COLO829 (cell line): ENCODE data around the gene STK32B.
"Not testable (repeated sequence)": the region's sequence is repeated elsewhere in the genome, so short reads cannot be mapped to it uniquely, and the experiment has no call there.

Source experiments
- DNase-seq: peaks from one replicate; pipeline ENCODE4 v3.0.0; 2012; ENCODE audit warnings: low spot score

The STK32B gene

GRCh38 chr4:5209862-5210261 is 158.6 kb downstream of the STK32B start:
- DNase-seq: no peak

GRCh38 chr4:5211282-5211839 is 160.1 kb downstream of the STK32B start:
- DNase-seq: no peak

DNA sequence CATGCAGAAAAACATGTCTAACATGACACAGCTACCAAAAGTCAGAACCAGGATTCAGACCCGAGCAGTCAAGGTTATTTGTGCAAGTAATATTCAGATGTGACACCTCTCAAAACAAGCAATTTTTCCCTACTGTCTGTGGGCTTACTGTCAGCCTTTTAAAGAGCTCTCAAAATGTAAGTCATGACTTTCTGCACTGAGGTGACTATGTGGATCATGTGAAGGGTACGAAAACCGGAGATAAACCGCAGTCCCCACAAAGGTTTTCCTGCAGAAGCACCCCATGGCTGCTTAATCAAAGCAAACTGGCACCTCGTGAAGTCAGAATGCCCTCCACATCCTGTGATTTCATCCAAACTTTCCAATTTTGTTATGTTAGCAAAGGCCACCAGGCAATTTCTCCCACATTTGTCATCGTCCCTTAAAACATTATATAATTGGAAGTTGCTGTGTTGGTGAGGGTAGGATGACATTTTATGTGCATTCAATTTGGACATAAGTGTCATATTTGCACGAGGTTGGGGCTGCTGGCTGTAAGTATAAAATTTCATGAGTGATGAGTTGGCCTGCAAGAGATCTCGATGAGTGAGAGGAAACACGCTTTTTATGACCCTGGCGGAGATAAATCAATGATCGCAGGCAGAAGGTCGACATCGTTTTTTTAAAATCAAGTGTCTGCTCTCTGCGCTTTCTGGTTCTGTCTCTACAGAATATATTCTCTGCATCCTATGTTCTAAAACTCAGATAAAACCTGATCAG is 161.2 kb downstream of the STK32B start:
- no peak for DNase-seq

DNA sequence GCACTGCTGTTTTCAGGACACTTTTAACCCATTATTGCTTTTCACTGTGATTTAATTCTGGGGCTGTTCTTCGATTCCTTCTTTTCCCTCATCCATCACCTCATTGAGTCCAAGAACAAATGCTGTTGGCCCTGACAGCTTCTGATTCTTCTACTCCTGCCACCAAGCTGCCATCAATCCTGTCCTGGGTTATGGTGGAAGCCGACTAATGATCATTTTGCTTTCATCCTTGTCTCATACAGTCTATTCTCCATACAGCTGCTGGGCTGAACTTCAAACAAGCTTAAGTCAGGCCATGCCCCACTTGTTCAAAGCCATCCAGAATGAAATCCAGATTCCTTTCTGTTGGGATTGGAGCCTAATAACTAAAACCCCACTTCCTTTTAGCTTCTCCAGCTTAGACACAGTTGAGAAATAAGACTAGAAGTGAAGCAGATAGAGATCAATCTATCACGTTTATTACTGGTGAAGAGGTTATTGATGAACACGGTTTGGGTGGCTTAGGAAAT is 161.9 kb downstream of the STK32B start:
- no peak for DNase-seq

GRCh38 chr4:5215321-5215720 is 164.0 kb downstream of the STK32B start:
- peak; percentile 64 for DNase-seq

GRCh38 chr4:5217421-5217820 is 166.1 kb downstream of the STK32B start:
- no peak for DNase-seq

DNA sequence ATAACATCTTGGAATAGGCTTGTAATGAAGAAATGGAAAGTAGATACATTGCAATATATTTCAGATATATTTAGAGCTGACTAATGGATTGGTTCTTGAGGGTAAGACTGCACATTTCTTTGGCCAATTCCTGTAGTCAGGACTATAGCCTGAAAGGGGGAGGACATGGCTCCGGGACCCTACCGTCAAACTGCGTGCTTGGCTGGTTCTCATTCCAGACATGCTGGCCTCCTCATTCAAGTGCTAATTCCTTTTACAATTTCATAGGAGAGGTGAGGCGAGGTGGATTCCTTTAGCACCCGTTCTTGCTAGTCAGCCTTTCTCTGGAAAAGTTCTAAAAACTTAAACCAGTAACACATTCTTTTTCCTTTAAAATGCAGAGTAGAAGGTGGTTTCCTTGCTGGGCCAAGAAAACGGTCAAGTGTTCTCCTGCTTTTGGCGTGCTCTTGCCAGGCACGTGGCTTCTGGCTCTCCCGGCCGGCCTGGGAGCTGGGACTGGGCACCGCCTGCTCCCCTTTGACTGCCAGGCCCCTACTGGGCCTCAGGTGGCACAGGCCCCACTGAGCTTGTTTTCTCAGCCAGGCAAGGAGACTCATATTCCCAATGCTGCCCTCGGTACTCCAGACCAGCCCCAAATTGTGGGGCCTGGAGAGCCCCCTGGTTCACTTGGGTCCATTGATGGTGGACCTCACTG is 167.2 kb downstream of the STK32B start:
- DNase-seq: no peak

- DNase-seq: no peak
Observed at GRCh38 chr4:5220028-5220427, 168.7 kb downstream of the STK32B start.

DNA sequence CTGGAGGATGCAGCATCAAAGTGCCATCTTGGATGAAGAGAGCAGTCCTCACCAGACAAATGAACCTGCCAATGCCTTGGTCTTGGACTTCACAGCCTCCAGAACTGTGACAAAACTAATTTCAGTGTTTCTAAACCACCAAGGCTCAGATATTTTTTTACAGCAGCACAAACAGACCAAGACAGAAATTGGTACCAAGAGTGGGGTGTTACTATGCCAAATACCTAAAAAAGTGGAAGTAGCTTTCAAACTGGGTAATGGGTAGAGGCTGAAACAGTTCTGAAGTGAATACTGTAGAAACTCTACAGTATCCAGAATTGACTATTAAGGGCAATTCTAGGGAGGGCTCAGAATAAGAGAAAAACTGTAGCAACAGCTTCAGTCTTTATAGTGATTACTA is 170.8 kb downstream of the STK32B start:
- DNase-seq: no peak

- no peak for DNase-seq
Observed at GRCh38 chr4:5222951-5223350, 171.7 kb downstream of the STK32B start.

DNA sequence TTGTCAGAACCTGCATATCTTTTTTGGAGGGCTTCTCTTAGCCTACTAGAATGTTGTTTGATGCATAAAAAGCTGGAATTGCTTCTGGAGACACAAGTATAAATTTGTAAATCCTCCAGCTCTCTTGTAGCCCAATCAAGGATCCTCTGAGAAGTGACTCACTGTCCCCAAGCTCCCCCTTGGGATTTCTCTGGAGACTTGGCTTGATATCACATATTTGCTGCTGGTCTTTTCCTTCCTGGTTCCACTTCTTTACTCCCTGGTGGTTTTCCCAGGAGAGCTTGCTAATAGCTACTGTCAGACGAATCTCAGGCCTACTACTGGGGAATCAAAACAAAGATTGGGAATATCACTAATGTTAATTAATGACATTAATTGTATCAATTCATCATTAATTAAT is 173.1 kb downstream of the STK32B start:
- DNase-seq: peak; percentile 4

DNA sequence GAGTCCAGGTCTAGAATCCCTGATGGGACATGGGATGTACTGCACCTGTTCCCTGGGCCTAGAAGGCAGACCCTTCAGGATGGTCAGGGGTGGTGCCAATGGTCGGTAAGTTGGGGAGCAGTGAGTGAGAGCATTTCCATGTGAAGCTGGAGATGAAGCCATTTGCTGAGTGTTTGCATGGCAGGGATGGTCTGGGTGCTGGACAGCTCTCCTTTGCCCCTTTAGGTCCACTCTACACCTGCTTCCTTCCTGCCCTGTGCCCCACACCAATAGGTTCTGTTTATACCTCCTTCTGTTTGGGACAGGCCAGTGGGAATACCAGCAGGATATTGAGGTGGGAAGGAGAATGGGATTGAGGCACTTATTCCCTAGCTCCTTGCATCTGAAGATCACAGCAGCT is 181.3 kb downstream of the STK32B start:
- DNase-seq: no peak

GRCh38 chr4:5237086-5237660 is 185.9 kb downstream of the STK32B start:
- DNase-seq: no peak

DNA sequence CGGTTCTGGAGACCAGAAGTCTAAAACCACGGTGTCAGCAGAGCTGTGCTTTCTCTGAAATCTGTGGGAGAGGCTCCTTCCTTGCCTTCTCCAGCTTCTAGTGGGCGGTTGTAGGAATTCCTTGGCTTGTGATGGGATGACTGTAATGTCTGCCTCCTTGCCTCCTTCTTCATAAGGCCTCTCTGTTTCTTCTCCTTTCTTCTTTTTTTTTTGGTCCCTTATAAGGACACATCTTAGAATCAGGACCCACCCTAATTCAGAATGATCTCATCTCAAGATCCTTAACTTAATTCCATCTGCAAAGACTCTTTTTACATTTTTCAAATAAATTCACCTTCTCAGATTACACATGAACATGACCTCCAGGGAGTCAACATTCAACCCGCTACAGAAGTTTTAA is 186.9 kb downstream of the STK32B start:
- DNase-seq: peak; percentile 43

GRCh38 chr4:5247061-5247460 is 195.8 kb downstream of the STK32B start:
- not testable (repeated sequence) for DNase-seq

- DNase-seq: no peak
Observed at GRCh38 chr4:5247735-5248134, 196.5 kb downstream of the STK32B start.

DNA sequence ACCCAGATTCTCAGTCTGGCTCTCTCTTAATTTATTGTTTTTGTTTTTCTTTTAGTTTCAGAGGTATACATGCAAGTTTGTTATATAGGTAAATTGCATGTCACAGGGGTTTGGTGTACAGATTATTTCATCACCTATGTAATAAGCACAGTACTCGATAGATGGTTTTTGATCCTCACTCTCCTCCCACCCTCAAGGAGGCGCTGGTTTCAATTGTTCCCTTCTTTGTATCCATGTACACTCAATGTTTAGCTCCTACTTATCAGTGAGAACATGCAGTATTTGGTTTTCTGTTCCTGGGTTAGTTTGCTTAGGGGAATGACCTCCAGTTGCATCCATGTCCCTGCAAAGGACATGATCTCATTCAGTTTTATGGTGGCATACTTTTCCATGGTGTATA is 198.4 kb downstream of the STK32B start:
- DNase-seq: no peak

- DNase-seq: not testable (repeated sequence)
Observed at GRCh38 chr4:5250536-5250935, 199.3 kb downstream of the STK32B start.

GRCh38 chr4:5256421-5256820 is 205.1 kb downstream of the STK32B start:
- DNase-seq: no peak

- no peak for DNase-seq
Observed at GRCh38 chr4:5257086-5257485, 205.8 kb downstream of the STK32B start.

DNA sequence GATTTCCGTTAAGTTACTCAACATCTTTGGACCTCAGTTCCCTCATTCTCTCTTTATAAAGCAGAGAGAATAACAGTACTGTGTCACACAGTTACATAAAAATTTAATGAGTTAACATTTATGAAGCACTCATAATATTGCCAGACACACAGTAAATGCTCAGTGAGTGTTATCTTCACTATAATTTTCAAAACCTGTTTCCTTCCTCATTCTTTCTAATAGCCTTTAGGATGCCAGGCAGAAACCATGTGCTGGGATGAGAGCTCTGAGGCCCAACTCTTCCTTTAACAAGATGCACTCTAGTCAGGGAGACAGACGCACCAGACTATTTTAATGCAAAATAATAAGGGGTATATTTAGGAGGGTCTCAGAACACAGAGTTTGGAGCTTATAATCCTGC is 208.2 kb downstream of the STK32B start:
- no peak for DNase-seq

DNA sequence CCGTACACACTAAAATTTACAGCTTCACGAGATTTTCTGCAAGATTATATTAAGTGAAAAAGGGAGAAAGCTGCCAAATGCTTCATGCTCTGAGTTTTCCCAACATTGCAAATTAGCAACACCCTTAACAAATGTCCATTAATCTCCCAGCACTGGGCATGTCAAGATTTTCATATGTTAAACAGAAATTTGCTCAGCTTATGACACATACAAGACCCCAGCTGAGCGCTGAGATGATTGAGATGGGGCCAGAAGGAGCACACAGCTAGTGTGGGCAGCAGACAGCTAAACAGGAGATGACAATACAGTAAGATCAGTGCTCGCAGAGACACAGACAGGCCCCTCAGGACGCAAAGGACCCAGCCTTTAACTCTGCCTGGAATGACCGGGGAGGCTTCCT is 208.8 kb downstream of the STK32B start:
- no peak for DNase-seq

DNA sequence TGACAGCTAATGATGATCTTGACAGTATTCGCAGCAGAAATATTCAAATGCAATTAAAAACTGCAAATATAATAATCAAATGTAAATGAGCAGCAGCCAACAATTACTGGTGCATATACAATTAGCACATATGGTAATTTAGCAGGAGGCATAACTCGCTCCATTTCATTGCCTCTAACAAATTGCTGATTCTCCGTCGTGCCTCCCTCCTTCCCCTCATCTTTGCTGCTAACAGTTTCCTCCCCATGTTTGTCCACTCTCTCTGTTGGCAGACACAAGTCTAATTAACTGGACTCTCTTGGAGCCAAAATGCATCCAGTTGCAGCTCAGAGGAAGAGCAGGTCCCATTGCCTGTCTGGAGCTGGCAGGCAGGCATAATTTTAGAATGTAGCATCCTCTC is 210.6 kb downstream of the STK32B start:
- no peak for DNase-seq
